Trophoblast cell (in vitro differentiated cells and primary cell): Measurements from ENCODE around the gene CAPN10.
A peak's percentile ranks its signal among the peaks of the same experiment; 100 is the strongest.
"Not testable (repeated sequence)": the region's sequence is repeated elsewhere in the genome, so short reads cannot be mapped to it uniquely, and the experiment has no call there.

Experiments used
- DNase-seq, 2 donors: peaks; one replicate each; pipeline ENCODE4 v3.0.0-alpha.2; 2016
- H2AFZ ChIP-seq: 2 replicates; pipeline ENCODE4 v1.6.1; 2013; ENCODE audit warnings: low read length, moderate library complexity, mild to moderate bottlenecking; ENCODE audit not compliant: insufficient read depth, poor library complexity
- H2AK5ac ChIP-seq: 2 replicates; pipeline ENCODE4 v1.6.1; 2013; ENCODE audit warnings: mild to moderate bottlenecking, low read length
- H2BK120ac ChIP-seq: 2 replicates; pipeline ENCODE4 v1.6.1; 2013; ENCODE audit warnings: low read length, mild to moderate bottlenecking, moderate library complexity; ENCODE audit not compliant: insufficient read depth, poor library complexity
- H2BK12ac ChIP-seq: 2 replicates; pipeline ENCODE4 v1.6.1; 2013; ENCODE audit warnings: mild to moderate bottlenecking, low read length, moderate library complexity
- H2BK5ac ChIP-seq: 2 replicates; pipeline ENCODE4 v1.6.1; 2013; ENCODE audit warnings: low read length, low read depth, moderate library complexity, mild to moderate bottlenecking; ENCODE audit not compliant: poor library complexity
- H3K14ac ChIP-seq: 2 replicates; pipeline ENCODE4 v1.6.1; 2013; ENCODE audit warnings: mild to moderate bottlenecking, low read length
- H3K18ac ChIP-seq: 2 replicates; pipeline ENCODE4 v1.6.1; 2013; ENCODE audit warnings: mild to moderate bottlenecking, low read length
- H3K23ac ChIP-seq: 2 replicates; pipeline ENCODE4 v1.6.1; 2013; ENCODE audit warnings: low read length
- H3K27ac ChIP-seq: 2 replicates; pipeline ENCODE4 v1.5.1; 2013; ENCODE audit warnings: low read depth, mild to moderate bottlenecking, inconsistent platforms, low read length, moderate library complexity
- H3K27me3 ChIP-seq: 2 replicates; pipeline ENCODE4 v1.6.1; 2013; ENCODE audit warnings: inconsistent platforms, mild to moderate bottlenecking, low read length, moderate library complexity; ENCODE audit not compliant: insufficient read depth
- H3K36me3 ChIP-seq, 2 experiments: 1 replicate in 1 of 2; 2 replicates in 1 of 2; pipeline ENCODE4 v1.6.1; 2013; ENCODE audit warnings: low read length in 2 of 2, mild to moderate bottlenecking in 2 of 2, moderate library complexity in 1 of 2; ENCODE audit not compliant: insufficient read depth in 2 of 2, control insufficient read depth in 1 of 2
- H3K4ac ChIP-seq: 2 replicates; pipeline ENCODE4 v1.6.1; 2013; ENCODE audit warnings: low read depth, mild to moderate bottlenecking, low read length, moderate library complexity
- H3K4me1 ChIP-seq, 2 experiments: 1 replicate in 1 of 2; 2 replicates in 1 of 2; pipeline ENCODE4 v1.6.1; 2013; ENCODE audit warnings: low read length in 2 of 2, mild to moderate bottlenecking in 2 of 2, moderate library complexity in 1 of 2; ENCODE audit not compliant: insufficient read depth in 2 of 2, control insufficient read depth in 1 of 2
- H3K4me2 ChIP-seq: 2 replicates; pipeline ENCODE4 v1.6.1; 2013; ENCODE audit warnings: inconsistent platforms, mild to moderate bottlenecking, low read length, moderate library complexity
- H3K4me3 ChIP-seq: 2 replicates; pipeline ENCODE4 v1.5.1; 2013; ENCODE audit warnings: mild to moderate bottlenecking, low read depth, low read length, inconsistent platforms
- H3K79me1 ChIP-seq: one replicate; pipeline ENCODE4 v1.6.1; 2013; ENCODE audit warnings: low read length
- H3K79me2 ChIP-seq: 2 replicates; pipeline ENCODE4 v1.6.1; 2013; ENCODE audit warnings: low read length, mild to moderate bottlenecking; ENCODE audit not compliant: control insufficient read depth, insufficient read depth, poor library complexity
- H3K9ac ChIP-seq: 2 replicates; pipeline ENCODE4 v1.6.1; 2013; ENCODE audit warnings: mild to moderate bottlenecking, low read length
- H3K9me3 ChIP-seq: 2 replicates; pipeline ENCODE4 v1.6.1; 2013; ENCODE audit warnings: low read depth, mild to moderate bottlenecking, control low read depth, inconsistent platforms, low read length; ENCODE audit not compliant: insufficient read depth
- H4K12ac ChIP-seq: 2 replicates; pipeline ENCODE4 v1.6.1; 2013; ENCODE audit warnings: low read depth, mild to moderate bottlenecking, low read length, moderate library complexity
- H4K8ac ChIP-seq: 2 replicates; pipeline ENCODE4 v1.6.1; 2013; ENCODE audit warnings: low read depth, mild to moderate bottlenecking, low read length, moderate library complexity
- H4K91ac ChIP-seq: one replicate; pipeline ENCODE4 v1.6.1; 2013; ENCODE audit warnings: low read depth, mild to moderate bottlenecking, low read length, moderate library complexity
- WGBS: extraction: QIAGEN DNeasy Blood & Tissue Kit; methylation state at CpG from one replicate; pipeline ENCODE4 v1.1.7; 2013; ENCODE audit warnings: missing lambda C conversion rate; ENCODE audit not compliant: insufficient read length, insufficient coverage; ENCODE audit errors: extremely low coverage; 5-methylcytosine and 5-hydroxymethylcytosine counted together

The CAPN10 gene

DNA sequence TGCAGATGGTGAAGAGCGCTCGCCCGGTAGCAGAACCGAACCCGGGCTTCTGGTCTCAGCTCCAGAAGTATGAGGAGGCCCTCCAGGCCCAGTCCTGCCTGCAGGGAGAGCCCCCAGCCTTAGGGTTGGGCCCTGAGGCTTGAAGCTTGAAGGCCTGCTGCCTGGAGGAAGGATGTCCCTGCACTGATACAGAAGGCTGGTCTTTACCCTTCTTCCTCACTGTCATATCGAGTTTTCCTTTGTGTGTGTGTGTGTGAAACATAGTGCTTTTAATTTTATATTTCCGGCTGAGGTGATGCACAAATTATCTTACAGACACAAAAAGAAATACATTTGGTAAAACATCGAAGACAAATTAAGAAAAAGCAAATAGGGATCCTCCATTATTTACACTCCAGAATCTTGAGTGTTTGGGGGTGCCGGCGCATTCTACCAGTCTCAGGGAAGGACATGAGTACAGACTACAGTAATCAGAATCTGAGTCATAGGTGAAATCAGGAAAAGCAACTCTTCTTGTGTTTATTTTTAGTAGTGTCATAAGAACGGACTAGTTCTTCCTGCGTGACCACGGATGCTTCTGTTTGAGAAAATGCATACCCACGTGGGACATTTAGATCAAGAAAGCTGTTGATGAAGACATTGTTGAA is 25.1 kb upstream of the CAPN10 start:
- WGBS = no CpG with 5 or more reads among the region's 14 CpGs

DNA sequence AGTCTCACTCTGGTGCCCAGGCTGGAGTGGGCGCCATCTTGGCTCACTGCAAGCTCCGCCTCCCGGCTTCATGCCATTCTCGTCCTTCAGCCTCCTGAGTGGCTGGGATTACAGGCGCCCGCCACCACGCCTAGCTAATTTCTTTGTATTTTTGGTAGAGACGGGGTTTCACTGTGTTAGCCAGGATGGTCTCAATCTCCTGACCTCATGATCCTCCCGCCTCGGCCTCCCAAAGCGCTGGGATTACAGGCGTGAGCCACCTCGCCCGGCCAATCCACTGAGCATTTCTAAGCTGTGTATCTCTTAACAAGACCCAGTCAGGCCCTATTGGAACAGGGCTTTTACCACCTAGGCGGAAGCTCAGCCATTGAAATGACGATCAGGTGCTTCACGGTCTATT is 23.3 kb upstream of the CAPN10 start:
- not testable (repeated sequence) for H3K9ac ChIP-seq, H2AK5ac ChIP-seq, H4K8ac ChIP-seq, H2BK5ac ChIP-seq, H3K4me2 ChIP-seq, H2BK120ac ChIP-seq, H3K4me3 ChIP-seq, H4K12ac ChIP-seq, H3K14ac ChIP-seq, H3K9me3 ChIP-seq, H3K36me3 ChIP-seq, H4K91ac ChIP-seq, H2AFZ ChIP-seq, H2BK12ac ChIP-seq, DNase-seq, H3K27ac ChIP-seq, H3K27me3 ChIP-seq, H3K18ac ChIP-seq, H3K4ac ChIP-seq, H3K79me2 ChIP-seq, H3K23ac ChIP-seq
- peaks cover 19% of the 10 kb centered on the region for H3K79me1 ChIP-seq
- H3K4me1 ChIP-seq = peaks cover 20 to 29% of the 10 kb centered on the region in 2 experiments
- WGBS = no CpG with 5 or more reads among the region's 17 CpGs

More for the DNA sequence above, 25.1 kb upstream of the CAPN10 start:
- H3K4me2 ChIP-seq = peak overlapping the region; percentile 81
- peaks cover 8 to 19% of the 10 kb centered on the region in 2 experiments for H3K4me1 ChIP-seq
- H2AFZ ChIP-seq = peak overlapping the region; percentile 61
- peaks cover 14% of the 10 kb centered on the region for H3K79me1 ChIP-seq
- peak overlapping the region; percentile 67 for H3K27ac ChIP-seq
- H3K36me3 ChIP-seq = no peaks in the 10 kb centered on the region
- peak overlapping the region; percentile 74 for H3K14ac ChIP-seq
- H3K27me3 ChIP-seq = no peaks in the 10 kb centered on the region
- no peak overlapping the region for H2BK12ac ChIP-seq
- peak overlapping the region; percentile 71 for H3K4ac ChIP-seq
- peaks cover 5% of the 10 kb centered on the region for H3K79me2 ChIP-seq
- peak overlapping the region; percentile 90 for H4K8ac ChIP-seq
- peak overlapping the region; percentile 83 for H4K12ac ChIP-seq
- no peak overlapping the region for H3K23ac ChIP-seq
- peak overlapping the region; percentile 84 for H4K91ac ChIP-seq
- H2BK120ac ChIP-seq = no peak overlapping the region
- H2BK5ac ChIP-seq = peak overlapping the region; percentile 58
- H2AK5ac ChIP-seq = peak overlapping the region; percentile 44
- peak overlapping the region; percentile 55 for H3K9ac ChIP-seq
- H3K9me3 ChIP-seq = no peaks in the 10 kb centered on the region
- peak overlapping the region; percentile 60 for H3K4me3 ChIP-seq
- peak; percentile 23 to 76 for DNase-seq
- H3K18ac ChIP-seq = peak overlapping the region; percentile 76

DNA sequence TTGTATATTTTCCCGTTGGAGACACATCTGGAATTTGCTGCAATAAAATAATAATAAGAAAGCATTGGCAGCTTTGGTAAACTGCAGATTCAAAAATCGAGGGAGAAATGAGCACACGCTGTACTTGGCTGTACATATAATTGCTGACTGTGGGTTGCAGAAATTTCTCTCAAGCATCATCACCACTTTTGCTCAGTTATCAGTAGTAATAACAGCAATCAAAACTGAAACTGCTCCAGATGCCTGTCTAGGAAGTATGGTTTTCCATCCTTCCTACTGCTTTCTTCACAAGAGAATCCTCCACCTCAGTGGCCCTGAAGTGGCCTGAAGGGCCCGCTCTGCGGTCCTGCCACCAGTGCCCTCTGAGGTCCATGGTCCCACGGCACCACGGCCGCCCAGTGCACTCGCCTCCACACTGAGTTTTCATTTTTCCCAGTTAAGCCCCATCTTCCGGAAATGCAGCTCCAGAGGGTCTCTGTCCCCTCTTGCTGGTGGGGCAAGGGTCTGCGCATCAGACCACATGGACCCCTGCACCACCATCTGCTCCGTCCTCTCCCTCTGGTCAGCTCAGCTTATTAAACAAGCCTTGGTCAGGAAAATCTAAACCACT is 22.5 kb upstream of the CAPN10 start:
- no peak overlapping the region for H2AK5ac ChIP-seq
- H4K91ac ChIP-seq = no peak overlapping the region
- H3K18ac ChIP-seq = no peak overlapping the region
- DNase-seq = no peak
- H3K4me3 ChIP-seq = no peak overlapping the region
- H4K12ac ChIP-seq = no peak overlapping the region
- H4K8ac ChIP-seq = no peak overlapping the region
- H2BK5ac ChIP-seq = no peak overlapping the region
- H2BK120ac ChIP-seq = no peak overlapping the region
- no peak overlapping the region for H2BK12ac ChIP-seq
- H3K9me3 ChIP-seq = no peaks in the 10 kb centered on the region
- H3K79me2 ChIP-seq = peaks cover 5% of the 10 kb centered on the region
- H3K9ac ChIP-seq = no peak overlapping the region
- H3K36me3 ChIP-seq = no peaks in the 10 kb centered on the region
- peaks cover 22 to 32% of the 10 kb centered on the region in 2 experiments for H3K4me1 ChIP-seq
- WGBS = no CpG with 5 or more reads among the region's 12 CpGs
- no peaks in the 10 kb centered on the region for H3K27me3 ChIP-seq
- H3K4ac ChIP-seq = no peak overlapping the region
- no peak overlapping the region for H3K27ac ChIP-seq
- no peak overlapping the region for H3K23ac ChIP-seq
- H2AFZ ChIP-seq = no peak overlapping the region
- H3K14ac ChIP-seq = no peak overlapping the region
- peaks cover 22% of the 10 kb centered on the region for H3K79me1 ChIP-seq
- H3K4me2 ChIP-seq = no peak overlapping the region

- no peak overlapping the region for H4K8ac ChIP-seq
- no peak overlapping the region for H3K4me3 ChIP-seq
- H2AFZ ChIP-seq = no peak overlapping the region
- H3K9ac ChIP-seq = no peak overlapping the region
- H3K27me3 ChIP-seq = no peaks in the 10 kb centered on the region
- H3K4ac ChIP-seq = no peak overlapping the region
- no peak overlapping the region for H3K14ac ChIP-seq
- H3K79me1 ChIP-seq = peaks cover 22% of the 10 kb centered on the region
- H4K91ac ChIP-seq = no peak overlapping the region
- H3K27ac ChIP-seq = no peak overlapping the region
- no peak overlapping the region for H3K23ac ChIP-seq
- H2AK5ac ChIP-seq = no peak overlapping the region
- no peak overlapping the region for H3K18ac ChIP-seq
- no peak overlapping the region for H2BK120ac ChIP-seq
- H2BK5ac ChIP-seq = no peak overlapping the region
- H3K4me1 ChIP-seq = peaks cover 28 to 35% of the 10 kb centered on the region in 2 experiments
- H3K36me3 ChIP-seq = no peaks in the 10 kb centered on the region
- WGBS = no CpG with 5 or more reads among the region's 10 CpGs
- peaks cover 5% of the 10 kb centered on the region for H3K79me2 ChIP-seq
- no peak overlapping the region for H3K4me2 ChIP-seq
- H3K9me3 ChIP-seq = no peaks in the 10 kb centered on the region
- no peak overlapping the region for H4K12ac ChIP-seq
- H2BK12ac ChIP-seq = no peak overlapping the region
- DNase-seq = peak in 1 of 2 donors; percentile 2
These were observed 21.8 kb upstream of the CAPN10 start for GRCh38 chr2:240564561-240565332.
